ENCODE data around the gene ETS2. TPM values are rescaled to one million over a fixed set of nuclear protein-coding genes. Genes with fewer than 3 reads are reported as not detected.

ETS2 gene
- total RNA-seq, result 37.2 and 64.0 TPM in 2 replicates

GRCh38 chr21:38805328-38806152, at the start of gene ETS2:
ETS2 (plus strand) TSS chr21:38805929; CDS start chr21:38810035, 4,106 bp downstream.

